ENCODE results near the gene GPR39.

Gene GPR39

GRCh38 chr2:132681766-132682165, 265.2 kb downstream of the GPR39 start:
- DNase-seq: no peak

- DNase-seq: no peak
Measured at GRCh38 chr2:132690664-132691303, 274.2 kb downstream of the GPR39 start.

- DNase-seq: no peak
Measured at GRCh38 chr2:132691556-132691955, 275.0 kb downstream of the GPR39 start.

- DNase-seq: no peak
Measured at GRCh38 chr2:132692816-132693215, 276.2 kb downstream of the GPR39 start.

Measured in left hindlimb (tissue), 1 donor.